Stomach (tissue), 4 donors: ENCODE measurements around the gene DENND4B.

Experiments used
- EP300 ChIP-seq: sonication (generic); formaldehyde crosslinking; IDR thresholded peaks from one replicate; pipeline ENCODE4 v1.6.1; 2017; ENCODE audit warnings: antibody characterized with exemption
- POLR2A ChIP-seq, 4 donors: fragments of 450-650 bp; IDR thresholded peaks; one replicate each; pipeline ENCODE4 v1.6.1; 2016; ENCODE audit warnings: antibody characterized with exemption in 4 of 4, control low read depth in 2 of 4, mild to moderate bottlenecking in 1 of 4, moderate library complexity in 1 of 4
- TF ChIP-seq, protein P1 (sequence below), 7 experiments: fragments of 450-650 bp in 4 of 7; fragments of 200-600 bp in 3 of 7; sonication (generic) in 3 of 7; IDR thresholded peaks; one replicate each; pipeline ENCODE4 v1.5.1; 2016 to 2019; ENCODE audit warnings: antibody characterized with exemption in 7 of 7, control low read depth in 2 of 7, mild to moderate bottlenecking in 1 of 7

GRCh38 chr1:153944005-153944826 is 2.3 kb downstream of the DENND4B start:
- TF ChIP-seq POLR2A (IDR thresholded peaks at IDR 0.05): no peak
- TF ChIP-seq, protein P1, sequence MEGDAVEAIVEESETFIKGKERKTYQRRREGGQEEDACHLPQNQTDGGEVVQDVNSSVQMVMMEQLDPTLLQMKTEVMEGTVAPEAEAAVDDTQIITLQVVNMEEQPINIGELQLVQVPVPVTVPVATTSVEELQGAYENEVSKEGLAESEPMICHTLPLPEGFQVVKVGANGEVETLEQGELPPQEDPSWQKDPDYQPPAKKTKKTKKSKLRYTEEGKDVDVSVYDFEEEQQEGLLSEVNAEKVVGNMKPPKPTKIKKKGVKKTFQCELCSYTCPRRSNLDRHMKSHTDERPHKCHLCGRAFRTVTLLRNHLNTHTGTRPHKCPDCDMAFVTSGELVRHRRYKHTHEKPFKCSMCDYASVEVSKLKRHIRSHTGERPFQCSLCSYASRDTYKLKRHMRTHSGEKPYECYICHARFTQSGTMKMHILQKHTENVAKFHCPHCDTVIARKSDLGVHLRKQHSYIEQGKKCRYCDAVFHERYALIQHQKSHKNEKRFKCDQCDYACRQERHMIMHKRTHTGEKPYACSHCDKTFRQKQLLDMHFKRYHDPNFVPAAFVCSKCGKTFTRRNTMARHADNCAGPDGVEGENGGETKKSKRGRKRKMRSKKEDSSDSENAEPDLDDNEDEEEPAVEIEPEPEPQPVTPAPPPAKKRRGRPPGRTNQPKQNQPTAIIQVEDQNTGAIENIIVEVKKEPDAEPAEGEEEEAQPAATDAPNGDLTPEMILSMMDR (IDR thresholded peaks at IDR 0.05): no peak
- no peak for TF ChIP-seq EP300
